ENCODE results near the gene ING3. TPM values are rescaled to one million over a fixed set of nuclear protein-coding genes. Genes with fewer than 3 reads are reported as not detected.

Gene ING3
- total RNA-seq, 2 donors from 2014 or later: 12.6 to 14.9 TPM

DNA sequence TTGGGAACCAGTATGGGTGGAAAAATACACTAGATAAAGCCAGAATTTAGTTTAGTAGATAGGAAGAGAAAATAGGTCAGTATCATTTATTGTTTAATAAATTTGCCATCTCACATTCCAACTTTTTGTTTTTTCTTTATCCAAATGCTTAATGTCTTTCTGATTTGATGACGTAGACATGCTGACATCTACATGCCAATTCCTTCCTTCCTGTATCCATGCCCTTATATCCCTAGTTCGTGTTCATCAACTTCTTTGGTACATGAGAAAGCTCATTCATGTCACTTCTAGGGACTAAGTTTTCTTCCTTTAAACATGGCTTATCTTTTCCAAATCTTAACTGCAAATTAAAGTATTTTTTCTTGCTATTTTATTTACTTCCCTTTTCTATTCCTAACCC lies 30.5 kb upstream of the ING3 start:
- Mint-ChIP-seq H3K36me3 (ENCODE audit: low read depth) (no peaks in the 10 kb centered on the region), H3K27ac (no peak overlapping the region), H3K27me3 (ENCODE audit: insufficient read depth) (no peaks in the 10 kb centered on the region), H3K9me3 (no peaks in the 10 kb centered on the region), H3K4me3 (no peak overlapping the region), H3K4me1 (no peaks in the 10 kb centered on the region)
- 94% methylated on average over 2 of the region's 2 CpGs for WGBS, 2 experiments (ENCODE audit: insufficient coverage in 1 of 2, insufficient read length in 1 of 2)
- Histone ChIP-seq H3K36me3 (ENCODE audit: control insufficient read depth, insufficient read depth, low read length) (no peaks in the 10 kb centered on the region), H3K27ac (ENCODE audit: low read depth, low read length) (no peak overlapping the region), H3K27me3 (ENCODE audit: control insufficient read depth, insufficient read depth, low read length, poor library complexity, severe bottlenecking) (no peaks in the 10 kb centered on the region), H3K9ac (ENCODE audit: extremely low read depth, low read length, poor library complexity, severe bottlenecking) (no peak overlapping the region), H3K4me1 (ENCODE audit: control insufficient read depth, insufficient read depth, low read length) (no peaks in the 10 kb centered on the region), H3K4me3 (ENCODE audit: low read length) (no peak overlapping the region), H3K9me3 (ENCODE audit: control insufficient read depth, low read length) (no peaks in the 10 kb centered on the region)
- no peak for DNase-seq
- TF ChIP-seq, protein P1, sequence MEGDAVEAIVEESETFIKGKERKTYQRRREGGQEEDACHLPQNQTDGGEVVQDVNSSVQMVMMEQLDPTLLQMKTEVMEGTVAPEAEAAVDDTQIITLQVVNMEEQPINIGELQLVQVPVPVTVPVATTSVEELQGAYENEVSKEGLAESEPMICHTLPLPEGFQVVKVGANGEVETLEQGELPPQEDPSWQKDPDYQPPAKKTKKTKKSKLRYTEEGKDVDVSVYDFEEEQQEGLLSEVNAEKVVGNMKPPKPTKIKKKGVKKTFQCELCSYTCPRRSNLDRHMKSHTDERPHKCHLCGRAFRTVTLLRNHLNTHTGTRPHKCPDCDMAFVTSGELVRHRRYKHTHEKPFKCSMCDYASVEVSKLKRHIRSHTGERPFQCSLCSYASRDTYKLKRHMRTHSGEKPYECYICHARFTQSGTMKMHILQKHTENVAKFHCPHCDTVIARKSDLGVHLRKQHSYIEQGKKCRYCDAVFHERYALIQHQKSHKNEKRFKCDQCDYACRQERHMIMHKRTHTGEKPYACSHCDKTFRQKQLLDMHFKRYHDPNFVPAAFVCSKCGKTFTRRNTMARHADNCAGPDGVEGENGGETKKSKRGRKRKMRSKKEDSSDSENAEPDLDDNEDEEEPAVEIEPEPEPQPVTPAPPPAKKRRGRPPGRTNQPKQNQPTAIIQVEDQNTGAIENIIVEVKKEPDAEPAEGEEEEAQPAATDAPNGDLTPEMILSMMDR (conservative IDR thresholded peaks at IDR 0.05): no peak

DNA sequence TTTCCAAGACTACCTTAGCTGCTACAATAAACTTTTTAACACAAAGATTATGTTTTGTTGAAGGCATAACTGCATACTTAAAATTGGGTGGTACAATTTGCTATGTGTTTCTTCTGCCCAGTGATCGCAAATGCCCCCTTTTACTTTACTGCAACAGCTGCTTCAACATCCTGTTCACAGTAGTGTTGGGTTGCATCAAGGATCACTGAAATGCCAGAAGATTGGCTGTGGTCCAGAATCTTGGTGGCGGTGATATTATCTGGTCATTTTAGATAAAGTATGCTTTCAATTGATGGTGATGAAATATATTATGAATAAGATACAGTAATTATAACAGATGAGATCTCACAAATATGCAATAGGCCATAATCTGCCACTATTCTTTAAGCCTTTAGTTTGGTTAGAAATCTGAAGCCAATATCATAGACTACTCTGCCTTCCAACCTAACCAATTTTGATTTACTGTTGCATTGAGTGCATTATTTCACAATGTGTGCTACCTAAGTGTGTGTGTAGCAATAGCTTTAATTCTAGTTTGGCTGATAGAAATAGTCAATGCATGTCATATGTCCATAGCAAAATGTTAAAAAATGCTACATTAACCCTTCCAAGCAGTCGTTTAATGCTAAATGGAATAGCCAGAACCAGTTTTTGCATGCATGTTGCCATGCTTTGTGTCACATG lies 29.8 kb upstream of the ING3 start:
- H3K4me3 Mint-ChIP-seq: no peak overlapping the region
- Histone ChIP-seq H3K9ac (ENCODE audit: extremely low read depth, low read length, poor library complexity, severe bottlenecking) (no peak overlapping the region), H3K27ac (ENCODE audit: low read depth, low read length) (no peak overlapping the region), H3K9me3 (ENCODE audit: control insufficient read depth, low read length) (no peaks in the 10 kb centered on the region), H3K4me1 (ENCODE audit: control insufficient read depth, insufficient read depth, low read length) (no peaks in the 10 kb centered on the region), H3K4me3 (ENCODE audit: low read length) (no peak overlapping the region), H3K36me3 (ENCODE audit: control insufficient read depth, insufficient read depth, low read length) (no peaks in the 10 kb centered on the region), H3K27me3 (ENCODE audit: control insufficient read depth, insufficient read depth, low read length, poor library complexity, severe bottlenecking) (no peaks in the 10 kb centered on the region)
- no peak overlapping the region for H3K27ac Mint-ChIP-seq
- H3K27me3 Mint-ChIP-seq (ENCODE audit: insufficient read depth): no peaks in the 10 kb centered on the region
- H3K9me3 Mint-ChIP-seq: no peaks in the 10 kb centered on the region
- H3K4me1 Mint-ChIP-seq: no peaks in the 10 kb centered on the region
- H3K36me3 Mint-ChIP-seq (ENCODE audit: low read depth): no peaks in the 10 kb centered on the region
- no peak for DNase-seq
- TF ChIP-seq, protein P1 (conservative IDR thresholded peaks at IDR 0.05): no peak
- WGBS, 2 experiments (ENCODE audit: insufficient coverage in 1 of 2, insufficient read length in 1 of 2): 83 to 96% methylated on average over 1 to 3 of the region's 3 CpGs

DNA sequence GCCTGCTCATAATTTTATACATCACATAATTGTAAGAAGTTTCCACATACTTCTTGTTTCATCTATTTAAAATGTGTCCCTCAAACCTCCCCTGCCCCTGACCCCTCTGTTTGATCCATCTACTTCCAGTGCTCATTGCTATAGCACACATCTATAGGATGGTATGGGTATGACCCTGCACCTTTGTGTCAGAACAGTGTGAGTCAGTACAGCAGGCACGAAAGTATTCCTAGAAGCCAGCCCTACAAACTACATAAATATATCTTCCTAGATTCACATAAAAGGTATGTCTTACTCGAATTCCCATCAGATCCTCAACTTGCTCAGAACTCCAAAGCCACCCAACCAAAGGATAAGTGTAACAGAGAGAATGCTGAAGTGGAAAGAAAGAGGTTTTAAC lies 25.7 kb upstream of the ING3 start:
- Histone ChIP-seq H3K27me3 (ENCODE audit: control insufficient read depth, insufficient read depth, low read length, poor library complexity, severe bottlenecking) (no peaks in the 10 kb centered on the region), H3K9me3 (ENCODE audit: control insufficient read depth, low read length) (no peaks in the 10 kb centered on the region), H3K27ac (ENCODE audit: low read depth, low read length) (no peak overlapping the region), H3K36me3 (ENCODE audit: control insufficient read depth, insufficient read depth, low read length) (no peaks in the 10 kb centered on the region), H3K4me3 (ENCODE audit: low read length) (no peak overlapping the region), H3K9ac (ENCODE audit: extremely low read depth, low read length, poor library complexity, severe bottlenecking) (no peak overlapping the region), H3K4me1 (ENCODE audit: control insufficient read depth, insufficient read depth, low read length) (no peaks in the 10 kb centered on the region)
- DNase-seq: no peak
- no peak overlapping the region for H3K4me3 Mint-ChIP-seq
- H3K27me3 Mint-ChIP-seq (ENCODE audit: insufficient read depth): no peaks in the 10 kb centered on the region
- no peak overlapping the region for H3K27ac Mint-ChIP-seq
- H3K9me3 Mint-ChIP-seq: no peaks in the 10 kb centered on the region
- TF ChIP-seq, protein P1 (conservative IDR thresholded peaks at IDR 0.05): no peak
- H3K4me1 Mint-ChIP-seq: peaks cover 13% of the 10 kb centered on the region
- 81% methylated on average over 2 of the region's 2 CpGs; no CpG with 5 or more reads in 1 of the 2 experiments for WGBS, 2 experiments (ENCODE audit: insufficient coverage in 1 of 2, insufficient read length in 1 of 2)
- H3K36me3 Mint-ChIP-seq (ENCODE audit: low read depth): no peaks in the 10 kb centered on the region
